Tibial nerve (tissue), 4 donors: ENCODE results near the gene FASTKD1.

Source experiments
- EP300 ChIP-seq, 2 donors: sonication (generic); formaldehyde crosslinking; IDR thresholded peaks; one replicate each; pipeline ENCODE4 v1.6.1; 2017; ENCODE audit warnings: antibody characterized with exemption in 2 of 2, mild to moderate bottlenecking in 1 of 2
- POLR2A ChIP-seq, 2 donors: fragments of 450-650 bp; IDR thresholded peaks; one replicate each; pipeline ENCODE4 v1.6.1; 2017; ENCODE audit warnings: antibody characterized with exemption in 2 of 2, mild to moderate bottlenecking in 2 of 2, moderate library complexity in 2 of 2
- TF ChIP-seq, protein P1 (sequence below), 5 experiments: fragments of 200-600 bp in 3 of 5; fragments of 450-650 bp in 2 of 5; sonication (generic) in 3 of 5; IDR thresholded peaks; one replicate each; pipeline ENCODE4 v1.5.1; 2016 to 2019; ENCODE audit warnings: antibody characterized with exemption in 5 of 5, mild to moderate bottlenecking in 3 of 5, moderate library complexity in 2 of 5

DNA sequence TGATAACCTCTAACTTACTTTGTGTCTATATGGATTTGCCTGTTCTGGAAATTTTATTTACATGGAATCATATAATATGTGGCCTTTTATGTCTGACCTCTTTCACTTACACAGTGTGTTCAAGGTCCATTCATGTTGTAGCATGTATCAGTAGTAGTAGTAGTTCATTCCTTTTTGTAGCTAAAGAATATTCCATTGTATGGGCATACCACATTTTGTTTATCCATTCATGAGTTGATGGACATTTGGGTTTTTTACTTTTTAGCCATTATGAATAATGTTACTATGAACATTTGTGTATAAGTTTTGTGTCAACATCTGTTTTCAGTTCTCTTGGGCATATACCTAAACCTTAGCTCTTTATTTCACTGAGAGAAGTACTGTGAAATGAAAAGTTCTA is 82.8 kb downstream of the FASTKD1 start:
- TF ChIP-seq POLR2A (IDR thresholded peaks at IDR 0.05), result no peak
- TF ChIP-seq, protein P1, sequence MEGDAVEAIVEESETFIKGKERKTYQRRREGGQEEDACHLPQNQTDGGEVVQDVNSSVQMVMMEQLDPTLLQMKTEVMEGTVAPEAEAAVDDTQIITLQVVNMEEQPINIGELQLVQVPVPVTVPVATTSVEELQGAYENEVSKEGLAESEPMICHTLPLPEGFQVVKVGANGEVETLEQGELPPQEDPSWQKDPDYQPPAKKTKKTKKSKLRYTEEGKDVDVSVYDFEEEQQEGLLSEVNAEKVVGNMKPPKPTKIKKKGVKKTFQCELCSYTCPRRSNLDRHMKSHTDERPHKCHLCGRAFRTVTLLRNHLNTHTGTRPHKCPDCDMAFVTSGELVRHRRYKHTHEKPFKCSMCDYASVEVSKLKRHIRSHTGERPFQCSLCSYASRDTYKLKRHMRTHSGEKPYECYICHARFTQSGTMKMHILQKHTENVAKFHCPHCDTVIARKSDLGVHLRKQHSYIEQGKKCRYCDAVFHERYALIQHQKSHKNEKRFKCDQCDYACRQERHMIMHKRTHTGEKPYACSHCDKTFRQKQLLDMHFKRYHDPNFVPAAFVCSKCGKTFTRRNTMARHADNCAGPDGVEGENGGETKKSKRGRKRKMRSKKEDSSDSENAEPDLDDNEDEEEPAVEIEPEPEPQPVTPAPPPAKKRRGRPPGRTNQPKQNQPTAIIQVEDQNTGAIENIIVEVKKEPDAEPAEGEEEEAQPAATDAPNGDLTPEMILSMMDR (IDR thresholded peaks at IDR 0.05), result no peak
- no peak for TF ChIP-seq EP300 (IDR thresholded peaks at IDR 0.05)
